OCI-LY7 (cell line): ENCODE results near the gene TMEM255B.

Experiments used
- CTCF ChIP-seq: fragments of 200-600 bp; sonication (generic); conservative IDR thresholded peaks from 2 replicates; pipeline ENCODE4 v1.5.1; 2014; ENCODE audit warnings: mild to moderate bottlenecking, antibody characterized with exemption, low read length, moderate library complexity, mixed read lengths
- EZH2phosphoT487 ChIP-seq: fragments of 200-600 bp; sonication (generic); IDR thresholded peaks from 2 replicates; pipeline ENCODE4 v1.6.1; 2018; ENCODE audit warnings: low read depth, borderline replicate concordance, mild to moderate bottlenecking, mixed run types, antibody characterized with exemption, low read length, moderate library complexity, mixed read lengths

- TF ChIP-seq CTCF: no peak
- TF ChIP-seq EZH2phosphoT487: no peak
Observed at GRCh38 chr13:113744197-113745000, 14.6 kb upstream of the TMEM255B start.
